Sigmoid colon (tissue), 4 donors: ENCODE results near the gene OLFML3.

Experiments
- POLR2AphosphoS5 ChIP-seq, 4 donors: sonication (generic); formaldehyde crosslinking; IDR thresholded peaks; one replicate each; pipeline ENCODE4 v1.6.1; 2017; ENCODE audit warnings: antibody characterized with exemption in 4 of 4
- TF ChIP-seq, protein P1 (sequence below), 4 experiments: fragments of 450-650 bp in 3 of 4; fragments of 200-600 bp in 1 of 4; IDR thresholded peaks; one replicate each; pipeline ENCODE4 v1.5.1; 2016 to 2019; ENCODE audit warnings: antibody characterized with exemption in 4 of 4, mild to moderate bottlenecking in 3 of 4, moderate library complexity in 2 of 4

GRCh38 chr1:113935970-113936369 lies 43.3 kb upstream of the OLFML3 start:
- TF ChIP-seq, protein P1, sequence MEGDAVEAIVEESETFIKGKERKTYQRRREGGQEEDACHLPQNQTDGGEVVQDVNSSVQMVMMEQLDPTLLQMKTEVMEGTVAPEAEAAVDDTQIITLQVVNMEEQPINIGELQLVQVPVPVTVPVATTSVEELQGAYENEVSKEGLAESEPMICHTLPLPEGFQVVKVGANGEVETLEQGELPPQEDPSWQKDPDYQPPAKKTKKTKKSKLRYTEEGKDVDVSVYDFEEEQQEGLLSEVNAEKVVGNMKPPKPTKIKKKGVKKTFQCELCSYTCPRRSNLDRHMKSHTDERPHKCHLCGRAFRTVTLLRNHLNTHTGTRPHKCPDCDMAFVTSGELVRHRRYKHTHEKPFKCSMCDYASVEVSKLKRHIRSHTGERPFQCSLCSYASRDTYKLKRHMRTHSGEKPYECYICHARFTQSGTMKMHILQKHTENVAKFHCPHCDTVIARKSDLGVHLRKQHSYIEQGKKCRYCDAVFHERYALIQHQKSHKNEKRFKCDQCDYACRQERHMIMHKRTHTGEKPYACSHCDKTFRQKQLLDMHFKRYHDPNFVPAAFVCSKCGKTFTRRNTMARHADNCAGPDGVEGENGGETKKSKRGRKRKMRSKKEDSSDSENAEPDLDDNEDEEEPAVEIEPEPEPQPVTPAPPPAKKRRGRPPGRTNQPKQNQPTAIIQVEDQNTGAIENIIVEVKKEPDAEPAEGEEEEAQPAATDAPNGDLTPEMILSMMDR (IDR thresholded peaks at IDR 0.05) = no peak
- no peak for TF ChIP-seq POLR2AphosphoS5 (IDR thresholded peaks at IDR 0.05)
